Right lobe of liver (tissue), 6 donors: ENCODE results near the gene ERC2. TPM values are rescaled to one million over a fixed set of nuclear protein-coding genes. Genes with fewer than 3 reads are reported as not detected.

Experiments
- ATAC-seq, 4 donors: fragments of 200-7000 bp; cut with Tn5 transposase; one replicate each; pipeline ENCODE4 v1.9.1; 2020; ENCODE audit warnings: mild to moderate bottlenecking in 4 of 4, moderate library complexity in 4 of 4
- DNase-seq, 3 donors: peaks; one replicate each; pipeline ENCODE4 v3.0.0-alpha.2; 2020
- H3K27ac ChIP-seq, 3 donors: fragments of 200-600 bp; one replicate each; pipeline ENCODE4 v1.8.0; 2022
- H3K27me3 ChIP-seq, 2 donors: fragments of 200-600 bp; one replicate each; pipeline ENCODE4 v1.8.0; 2022
- H3K36me3 ChIP-seq, 4 donors: fragments of 200-600 bp; sonication (generic) in 1 of 4; one replicate each; pipeline versions ENCODE4 v1.5.1 to v1.8.0; 2017 to 2022; ENCODE audit warnings: control low read depth in 1 of 4
- H3K4me1 ChIP-seq, 4 donors: fragments of 200-600 bp; sonication (generic) in 1 of 4; one replicate each; pipeline versions ENCODE4 v1.5.1 to v1.8.0; 2017 to 2022; ENCODE audit warnings: control low read depth in 1 of 4
- H3K4me3 ChIP-seq, 3 donors: fragments of 200-600 bp; one replicate each; pipeline ENCODE4 v1.8.0; 2022
- H3K9me3 ChIP-seq, 4 donors: fragments of 200-600 bp; sonication (generic) in 1 of 4; one replicate each; pipeline versions ENCODE4 v1.5.1 to v1.8.0; 2017 to 2022; ENCODE audit warnings: control low read depth in 1 of 4
- CTCF ChIP-seq, 4 donors: fragments of 200-600 bp in 3 of 4; fragments of 450-650 bp in 1 of 4; IDR thresholded peaks; one replicate each; pipeline versions ENCODE4 v1.5.1 to v1.8.0; 2016 to 2022; ENCODE audit warnings: antibody characterized with exemption in 4 of 4, mild to moderate bottlenecking in 2 of 4
- POLR2A ChIP-seq: fragments of 450-650 bp; IDR thresholded peaks from one replicate; pipeline ENCODE4 v1.6.1; 2017; ENCODE audit warnings: antibody characterized with exemption, mild to moderate bottlenecking
- WGBS: methylation state at CpG from one replicate; pipeline ENCODE4 v1.1.6; 2018; ENCODE audit warnings: low coverage, low lambda C conversion rate; ENCODE audit not compliant: insufficient coverage; ENCODE audit errors: missing lambda C conversion rate; 5-methylcytosine and 5-hydroxymethylcytosine counted together
- intact Hi-C, 2 donors: fragments of 100-400 bp; cut with DNase I; formaldehyde crosslinking; loops; one replicate each; pipeline versions ENCODE4 v1.11.2 to v1.14.1; 2022
- total RNA-seq, 6 experiments: library from RNA; depleted of rRNA in 2 of 6; stranded (reverse); fragments of >200 nt in 2 of 6; fragmentation: NEBNext Ultra II Directional in 3 of 6; extraction: Animal tissue kit (Norgen Biotek cat#: 25700) in 3 of 6; gene quantifications; one replicate each; pipeline versions ENCODE4 v1.1.0 to v1.2.4, GENCODE V29; 2016 to 2023
- donor health status: DM: no; HTN: yes; CAD: no.
- donor health status: DM: no; HTN: no; CAD: no.
- donor health status: DM: no; HTN: no; CAD: no.
- donor health status: DM: no; HTN: yes; CAD: no.
- donor health status: DM: no; HTN: yes; CAD: no.

ERC2 gene
- total RNA-seq, 6 experiments from 2014 or later = not detected

DNA sequence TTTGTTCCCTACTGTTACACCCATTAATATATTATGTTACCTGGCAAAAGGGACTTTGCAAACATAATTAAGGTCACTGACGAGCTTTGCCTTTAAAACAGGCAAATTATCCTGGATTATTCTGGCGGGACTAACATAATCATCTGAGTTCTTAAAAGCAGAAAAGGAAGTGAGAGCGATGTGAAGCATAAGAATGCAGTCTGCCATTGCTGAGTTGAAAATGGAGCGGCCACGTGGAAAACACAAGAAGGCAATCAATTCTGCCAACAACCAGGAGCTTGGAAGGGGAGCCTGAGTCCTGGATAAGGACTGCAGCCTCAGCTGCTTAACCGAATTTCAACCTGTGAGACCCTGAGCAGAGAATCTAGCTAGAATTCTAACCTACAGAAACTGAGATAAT is 653.0 kb downstream of the ERC2 start:
- Histone ChIP-seq H3K4me1 (no peaks in the 10 kb centered on the region), H3K9me3 (no peaks in the 10 kb centered on the region), H3K27me3 (no peaks in the 10 kb centered on the region), H3K36me3 (no peaks in the 10 kb centered on the region), H3K4me3 (no peak overlapping the region), H3K27ac (no peak overlapping the region)
- 53% methylated on average over 5 of the region's 6 CpGs for WGBS
- intact Hi-C loops = no loop called here
- TF ChIP-seq CTCF (IDR thresholded peaks at IDR 0.05) = no peak
- no peak for TF ChIP-seq POLR2A
- DNase-seq (no peak), ATAC-seq (no peak)

- no peak for DNase-seq
- no peak overlapping the region for H3K27ac ChIP-seq
- no peaks in the 10 kb centered on the region for H3K27me3 ChIP-seq
- H3K4me1 ChIP-seq = no peaks in the 10 kb centered on the region
- WGBS = 44% methylated on average over 3 of the region's 3 CpGs
- no peak for TF ChIP-seq CTCF (IDR thresholded peaks at IDR 0.05)
- TF ChIP-seq POLR2A = no peak
- intact Hi-C loops = no loop called here
- ATAC-seq = no peak
- H3K36me3 ChIP-seq = no peaks in the 10 kb centered on the region
- H3K9me3 ChIP-seq = no peaks in the 10 kb centered on the region
- no peak overlapping the region for H3K4me3 ChIP-seq
These were observed 654.8 kb downstream of the ERC2 start for GRCh38 chr3:55813268-55814097.

GRCh38 chr3:55812394-55813013 is 655.8 kb downstream of the ERC2 start:
- intact Hi-C loops = no loop called here
- ATAC-seq = no peak

GRCh38 chr3:55807210-55807609 is 661.1 kb downstream of the ERC2 start:
- no peak for DNase-seq
- H3K27ac ChIP-seq = no peak overlapping the region

More at GRCh38 chr3:55812394-55813013, 655.8 kb downstream of the ERC2 start:
- Histone ChIP-seq H3K27ac (no peak overlapping the region), H3K4me3 (no peak overlapping the region), H3K27me3 (no peaks in the 10 kb centered on the region), H3K36me3 (no peaks in the 10 kb centered on the region), H3K9me3 (no peaks in the 10 kb centered on the region), H3K4me1 (no peaks in the 10 kb centered on the region)
- 59% methylated on average over 5 of the region's 5 CpGs for WGBS
- TF ChIP-seq CTCF (IDR thresholded peaks at IDR 0.05) (no peak), POLR2A (no peak)
- no peak for DNase-seq

More at GRCh38 chr3:55807210-55807609, 661.1 kb downstream of the ERC2 start:
- no peak overlapping the region for H3K4me3 ChIP-seq
- ATAC-seq = no peak
- intact Hi-C loops = no loop called here
- H3K36me3 ChIP-seq = no peaks in the 10 kb centered on the region
- TF ChIP-seq POLR2A (no peak), CTCF (IDR thresholded peaks at IDR 0.05) (no peak)
- no peaks in the 10 kb centered on the region for H3K27me3 ChIP-seq
- WGBS = 82% methylated on average over 1 of the region's 1 CpG
- H3K9me3 ChIP-seq = no peaks in the 10 kb centered on the region
- no peaks in the 10 kb centered on the region for H3K4me1 ChIP-seq
